Large intestine (tissue), 3 donors: ENCODE measurements around the gene STON2. TPM values are rescaled to one million over a fixed set of nuclear protein-coding genes. Genes with fewer than 3 reads are reported as not detected.

ENCODE experiments used
- DNase-seq, 2 donors: peaks; one replicate each; pipeline versions ENCODE4 v3.0.0 to v3.0.0-alpha.2; 2013
- H3K27ac ChIP-seq: one replicate; pipeline ENCODE4 v1.5.1; 2013; ENCODE audit warnings: low read length
- H3K27me3 ChIP-seq: 2 replicates; pipeline ENCODE4 v1.6.1; 2013; ENCODE audit warnings: low read length; ENCODE audit not compliant: control insufficient read depth, insufficient read depth
- H3K36me3 ChIP-seq: 2 replicates; pipeline ENCODE4 v1.6.1; 2013; ENCODE audit warnings: low read length; ENCODE audit not compliant: control insufficient read depth, insufficient read depth
- H3K4me1 ChIP-seq: one replicate; pipeline ENCODE4 v1.6.1; 2013; ENCODE audit warnings: low read length; ENCODE audit not compliant: control insufficient read depth, insufficient read depth
- H3K4me3 ChIP-seq: one replicate; pipeline ENCODE4 v1.5.1; 2013; ENCODE audit warnings: low read length
- H3K9me3 ChIP-seq: one replicate; pipeline ENCODE4 v1.6.1; 2013; ENCODE audit warnings: mild to moderate bottlenecking, low read depth, low read length, moderate library complexity; ENCODE audit not compliant: control insufficient read depth
- WGBS: methylation state at CpG from one replicate; pipeline ENCODE4 v1.1.5; 2013; ENCODE audit warnings: low lambda C conversion rate; ENCODE audit not compliant: insufficient coverage; 5-methylcytosine and 5-hydroxymethylcytosine counted together
- polyA plus RNA-seq: library from polyadenylated mRNA; unstranded; fragments of 120-200 nt; gene quantifications from one replicate; pipeline ENCODE4 v1.2.1, GENCODE V29; 2013

The STON2 gene
- polyA plus RNA-seq, 1 donor: 14.6 TPM

- Histone ChIP-seq H3K36me3 (no peaks in the 10 kb centered on the region), H3K9me3 (no peaks in the 10 kb centered on the region), H3K27me3 (no peaks in the 10 kb centered on the region), H3K27ac (no peak overlapping the region), H3K4me1 (no peaks in the 10 kb centered on the region), H3K4me3 (no peak overlapping the region)
- DNase-seq: peak in 1 of 2 donors; percentile 35
- WGBS: 100% methylated on average over 1 of the region's 8 CpGs
These were observed 728 bp upstream of the STON2 start for GRCh38 chr14:81400852-81401251.

- Histone ChIP-seq H3K36me3 (no peaks in the 10 kb centered on the region), H3K27me3 (no peaks in the 10 kb centered on the region), H3K4me1 (no peaks in the 10 kb centered on the region), H3K27ac (no peak overlapping the region), H3K4me3 (no peak overlapping the region), H3K9me3 (no peaks in the 10 kb centered on the region)
- WGBS: 100% methylated on average over 1 of the region's 6 CpGs
- no peak for DNase-seq
These were observed 1.8 kb downstream of the STON2 start for GRCh38 chr14:81398196-81398891.

GRCh38 chr14:81396113-81396512 lies 4.0 kb downstream of the STON2 start:
- WGBS: no CpG with 5 or more reads among the region's 7 CpGs
- Histone ChIP-seq H3K36me3 (no peaks in the 10 kb centered on the region), H3K27ac (no peak overlapping the region), H3K27me3 (no peaks in the 10 kb centered on the region), H3K4me1 (no peaks in the 10 kb centered on the region), H3K9me3 (no peaks in the 10 kb centered on the region), H3K4me3 (no peak overlapping the region)
- no peak for DNase-seq

GRCh38 chr14:81394739-81395138 lies 5.4 kb downstream of the STON2 start:
- H3K27me3 ChIP-seq: no peaks in the 10 kb centered on the region
- DNase-seq: no peak
- no peak overlapping the region for H3K4me3 ChIP-seq
- H3K36me3 ChIP-seq: no peaks in the 10 kb centered on the region
- no CpG with 5 or more reads among the region's 1 CpG for WGBS
- no peaks in the 10 kb centered on the region for H3K9me3 ChIP-seq
- no peak overlapping the region for H3K27ac ChIP-seq
- no peaks in the 10 kb centered on the region for H3K4me1 ChIP-seq

- WGBS: 100% methylated on average over 1 of the region's 6 CpGs
- no peak overlapping the region for H3K4me3 ChIP-seq
- DNase-seq: no peak
- no peaks in the 10 kb centered on the region for H3K27me3 ChIP-seq
- no peaks in the 10 kb centered on the region for H3K9me3 ChIP-seq
- H3K36me3 ChIP-seq: no peaks in the 10 kb centered on the region
- H3K4me1 ChIP-seq: no peaks in the 10 kb centered on the region
- no peak overlapping the region for H3K27ac ChIP-seq
These were observed 7.0 kb downstream of the STON2 start for GRCh38 chr14:81392976-81393643.

- no peaks in the 10 kb centered on the region for H3K4me1 ChIP-seq
- no peak overlapping the region for H3K27ac ChIP-seq
- no peaks in the 10 kb centered on the region for H3K36me3 ChIP-seq
- WGBS: no CpG with 5 or more reads among the region's 5 CpGs
- H3K9me3 ChIP-seq: no peaks in the 10 kb centered on the region
- no peak for DNase-seq
- H3K4me3 ChIP-seq: no peak overlapping the region
- H3K27me3 ChIP-seq: no peaks in the 10 kb centered on the region
These were observed 8.1 kb downstream of the STON2 start for GRCh38 chr14:81392052-81392451.

GRCh38 chr14:81390696-81391095 lies 9.4 kb downstream of the STON2 start:
- DNase-seq: no peak
- H3K9me3 ChIP-seq: no peaks in the 10 kb centered on the region
- no peaks in the 10 kb centered on the region for H3K36me3 ChIP-seq
- H3K27me3 ChIP-seq: no peaks in the 10 kb centered on the region
- 92% methylated on average over 2 of the region's 3 CpGs for WGBS
- H3K4me1 ChIP-seq: no peaks in the 10 kb centered on the region
- H3K27ac ChIP-seq: no peak overlapping the region
- H3K4me3 ChIP-seq: no peak overlapping the region

- WGBS: 88% methylated on average over 1 of the region's 2 CpGs
- H3K27ac ChIP-seq: no peak overlapping the region
These were observed 11.8 kb downstream of the STON2 start for GRCh38 chr14:81388336-81388735.

GRCh38 chr14:81386290-81386745 lies 13.8 kb downstream of the STON2 start:
- no peaks in the 10 kb centered on the region for H3K27me3 ChIP-seq
- no peaks in the 10 kb centered on the region for H3K4me1 ChIP-seq
- H3K9me3 ChIP-seq: no peaks in the 10 kb centered on the region
- no peak overlapping the region for H3K27ac ChIP-seq
- H3K36me3 ChIP-seq: no peaks in the 10 kb centered on the region
- no peak for DNase-seq
- H3K4me3 ChIP-seq: no peak overlapping the region
- no CpG with 5 or more reads among the region's 4 CpGs for WGBS

More at GRCh38 chr14:81388336-81388735, 11.8 kb downstream of the STON2 start:
- H3K36me3 ChIP-seq: no peaks in the 10 kb centered on the region
- no peak overlapping the region for H3K4me3 ChIP-seq
- no peaks in the 10 kb centered on the region for H3K4me1 ChIP-seq
- DNase-seq: no peak
- no peaks in the 10 kb centered on the region for H3K9me3 ChIP-seq
- no peaks in the 10 kb centered on the region for H3K27me3 ChIP-seq

- no peaks in the 10 kb centered on the region for H3K9me3 ChIP-seq
- H3K27ac ChIP-seq: no peak overlapping the region
- DNase-seq: no peak
- no peaks in the 10 kb centered on the region for H3K36me3 ChIP-seq
- H3K27me3 ChIP-seq: no peaks in the 10 kb centered on the region
- WGBS: no CpG with 5 or more reads among the region's 7 CpGs
- no peaks in the 10 kb centered on the region for H3K4me1 ChIP-seq
- no peak overlapping the region for H3K4me3 ChIP-seq
These were observed 14.2 kb downstream of the STON2 start for GRCh38 chr14:81385886-81386285.
